Transverse colon (tissue), 4 donors: ENCODE results near the gene RAPGEFL1.

Experiments used
- CTCF ChIP-seq, 5 experiments: fragments of 200-600 bp in 3 of 5; fragments of 450-650 bp in 2 of 5; sonication (generic) in 3 of 5; IDR thresholded peaks; 1 replicate in 2 of 5; 2 replicates in 3 of 5; pipeline ENCODE4 v1.5.1; 2016 to 2017; ENCODE audit warnings: antibody characterized with exemption in 5 of 5, inconsistent platforms in 3 of 5, mild to moderate bottlenecking in 2 of 5, moderate library complexity in 1 of 5
- EP300 ChIP-seq: sonication (generic); formaldehyde crosslinking; IDR thresholded peaks from one replicate; pipeline ENCODE4 v1.6.1; 2017; ENCODE audit warnings: antibody characterized with exemption, low read depth
- POLR2A ChIP-seq: fragments of 450-650 bp; IDR thresholded peaks from one replicate; pipeline ENCODE4 v1.6.1; 2016; ENCODE audit warnings: antibody characterized with exemption, mild to moderate bottlenecking, moderate library complexity
- POLR2AphosphoS5 ChIP-seq, 3 donors: sonication (generic); formaldehyde crosslinking; IDR thresholded peaks; one replicate each; pipeline ENCODE4 v1.6.1; 2016; ENCODE audit warnings: antibody characterized with exemption in 3 of 3

DNA sequence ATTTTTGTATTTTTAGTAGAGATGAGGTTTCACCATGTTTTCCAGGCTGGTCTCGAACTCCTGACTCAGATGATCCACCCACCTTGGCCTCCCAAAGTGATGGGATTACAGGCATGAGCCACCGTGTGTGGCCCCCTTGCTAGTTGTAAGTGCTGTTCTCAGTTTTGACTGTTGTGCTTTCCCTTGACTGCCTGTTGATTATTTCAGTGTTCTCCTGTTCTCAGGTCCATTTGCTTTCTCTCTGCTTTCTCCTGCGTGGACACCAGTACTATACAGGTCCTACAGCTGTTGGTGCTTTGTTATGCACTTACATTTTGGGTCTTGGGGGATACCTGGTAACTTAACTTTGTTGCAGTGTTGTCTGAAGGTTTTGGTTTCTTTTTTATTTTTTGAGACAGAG, 28.7 kb upstream of the RAPGEFL1 start:
- TF ChIP-seq EP300: no peak
- no peak for TF ChIP-seq CTCF (IDR thresholded peaks at IDR 0.05)
- no peak for TF ChIP-seq POLR2AphosphoS5 (IDR thresholded peaks at IDR 0.05)
- no peak for TF ChIP-seq POLR2A
